ENCODE measurements around the gene OR52L1.

The OR52L1 gene

GRCh38 chr11:5940748-5941147, 46.0 kb downstream of the OR52L1 start:
- no peak for DNase-seq (ENCODE audit: low read depth)

GRCh38 chr11:5938603-5938965, 48.2 kb downstream of the OR52L1 start:
- DNase-seq (ENCODE audit: low read depth), result no peak

DNA sequence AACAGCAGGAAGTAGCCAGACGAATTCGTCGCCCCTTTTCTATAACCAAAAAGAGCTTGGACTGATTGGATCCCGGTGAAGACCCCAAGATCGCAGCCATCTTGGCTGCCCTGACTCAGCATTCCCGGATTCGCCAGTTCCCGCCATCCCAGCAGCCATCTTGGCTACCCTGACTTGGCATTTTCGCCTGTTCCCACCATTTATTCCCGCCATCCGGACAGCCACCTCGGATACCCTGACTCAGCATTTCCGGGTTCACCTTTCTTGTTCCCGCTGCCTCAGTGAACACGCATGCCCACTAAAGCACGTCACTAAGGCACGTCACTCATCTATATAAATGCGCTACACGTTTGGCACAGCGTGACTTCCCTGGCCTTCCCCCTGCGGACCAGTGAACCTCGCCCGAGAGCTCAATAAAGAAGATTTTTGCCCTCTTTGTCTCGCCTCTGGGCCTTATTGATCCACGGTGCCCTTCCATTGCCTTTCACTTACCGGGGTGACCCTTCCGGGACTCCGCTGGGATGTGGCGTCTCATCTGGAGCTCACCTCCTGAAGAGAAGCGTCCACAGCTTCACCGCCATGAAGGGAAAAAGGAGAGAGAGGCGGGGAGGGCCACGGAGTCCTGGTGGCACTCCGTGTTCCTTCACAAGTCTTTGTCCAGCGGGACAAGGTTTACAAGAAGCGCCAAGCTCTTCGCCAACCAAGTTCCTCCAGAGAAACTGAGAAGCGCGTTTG, 48.8 kb downstream of the OR52L1 start:
- DNase-seq (ENCODE audit: low read depth), result no peak
